Transverse colon (tissue), 4 donors: ENCODE results near the gene FKRP. TPM values are rescaled to one million over a fixed set of nuclear protein-coding genes. Genes with fewer than 3 reads are reported as not detected.

Experiments
- DNase-seq: peaks from one replicate; pipeline ENCODE4 v3.0.0-alpha.2; 2019
- H3K27ac ChIP-seq, 4 donors: fragments of 200-600 bp; sonication (generic); 2 replicates each; pipeline ENCODE4 v1.5.1; 2016 to 2018; ENCODE audit warnings: inconsistent platforms in 4 of 4
- H3K27me3 ChIP-seq: fragments of 200-600 bp; sonication (generic); 2 replicates; pipeline ENCODE4 v1.5.1; 2017; ENCODE audit warnings: inconsistent platforms
- H3K36me3 ChIP-seq, 4 donors: fragments of 200-600 bp; sonication (generic); 2 replicates each; pipeline ENCODE4 v1.5.1; 2017 to 2019; ENCODE audit warnings: inconsistent platforms in 4 of 4
- H3K4me1 ChIP-seq, 4 donors: fragments of 200-600 bp; sonication (generic); 2 replicates each; pipeline ENCODE4 v1.5.1; 2017 to 2020; ENCODE audit warnings: inconsistent platforms in 4 of 4
- H3K4me3 ChIP-seq, 4 donors: fragments of 200-600 bp; sonication (generic); 1 replicate in 1 of 4; 2 replicates in 3 of 4; pipeline versions ENCODE4 v1.5.1 to v1.6.1; 2017 to 2019; ENCODE audit warnings: inconsistent platforms in 4 of 4
- H3K9me3 ChIP-seq, 2 donors: fragments of 200-600 bp; sonication (generic); 2 replicates each; pipeline ENCODE4 v1.5.1; 2017 to 2019; ENCODE audit warnings: inconsistent platforms in 2 of 2
- EP300 ChIP-seq: sonication (generic); formaldehyde crosslinking; IDR thresholded peaks from one replicate; pipeline ENCODE4 v1.6.1; 2017; ENCODE audit warnings: antibody characterized with exemption, low read depth
- POLR2A ChIP-seq: fragments of 450-650 bp; IDR thresholded peaks from one replicate; pipeline ENCODE4 v1.6.1; 2016; ENCODE audit warnings: antibody characterized with exemption, mild to moderate bottlenecking, moderate library complexity
- POLR2AphosphoS5 ChIP-seq, 3 donors: sonication (generic); formaldehyde crosslinking; IDR thresholded peaks; one replicate each; pipeline ENCODE4 v1.6.1; 2016; ENCODE audit warnings: antibody characterized with exemption in 3 of 3
- WGBS, 2 donors: methylation state at CpG; one replicate each; pipeline ENCODE4 v1.1.5; 2018; ENCODE audit warnings: low coverage in 1 of 2; 5-methylcytosine and 5-hydroxymethylcytosine counted together
- in situ Hi-C, 4 donors: fragments of 200-750 bp; cut with MboI; loops; one replicate each; pipeline versions ENCODE4 v1.15.0 to v1.15.1; 2017; ENCODE audit warnings: low sequenced_read_pairs in 3 of 4, low pct_ligation_motif_present in 1 of 4, low pct_unique_long_range_greater_than_20kb in 1 of 4
- intact Hi-C: fragments of 100-400 bp; cut with DNase I; formaldehyde crosslinking; loops from one replicate; pipeline ENCODE4 v1.15.1; 2023; ENCODE audit warnings: low total_unique reads
- total RNA-seq, 4 donors: library from RNA; depleted of rRNA; stranded (reverse); fragments of >200 nt; gene quantifications; one replicate each; pipeline ENCODE4 v1.1.0, GENCODE V29; 2016
- TF ChIP-seq, protein P1 (sequence below), 5 experiments: fragments of 200-600 bp in 3 of 5; fragments of 450-650 bp in 2 of 5; sonication (generic) in 3 of 5; IDR thresholded peaks; 1 replicate in 2 of 5; 2 replicates in 3 of 5; pipeline ENCODE4 v1.5.1; 2016 to 2017; ENCODE audit warnings: antibody characterized with exemption in 5 of 5, inconsistent platforms in 3 of 5, mild to moderate bottlenecking in 2 of 5, moderate library complexity in 1 of 5

FKRP gene
- total RNA-seq, 4 donors from 2014 or later, result 9.7 to 16.1 (median 11.8) TPM

DNA sequence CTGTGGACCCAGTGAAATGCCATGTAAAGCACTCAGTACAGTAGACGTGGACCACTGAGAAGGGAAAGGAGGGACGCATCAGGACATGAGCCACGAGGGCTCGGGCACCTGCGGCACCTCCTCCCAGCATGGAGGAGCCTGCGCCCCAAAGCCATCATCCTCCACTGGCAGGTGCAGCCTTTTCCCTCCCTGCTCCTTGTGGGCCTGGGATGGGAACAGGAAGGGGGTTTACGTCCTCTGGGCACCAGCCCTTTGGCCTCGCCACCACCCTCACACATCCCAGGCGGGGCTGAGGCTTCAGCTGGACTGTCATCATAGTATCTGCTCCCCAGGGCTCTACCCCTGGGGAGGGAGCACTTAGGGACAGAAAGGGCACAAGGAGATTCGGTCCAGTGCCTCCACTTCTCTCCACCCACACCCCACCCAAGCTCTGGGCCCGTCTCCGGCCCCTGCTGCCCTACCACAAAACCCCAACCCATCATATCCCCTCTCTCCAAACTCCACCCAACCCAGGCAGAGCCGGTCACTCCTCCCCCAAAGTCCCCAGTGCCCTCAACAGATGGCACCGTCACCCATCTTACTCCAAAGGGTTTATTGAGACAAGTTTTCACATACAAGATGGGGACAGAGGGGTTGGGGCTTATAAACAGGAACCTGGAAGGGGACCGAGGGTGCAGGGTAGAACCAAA lies 26.8 kb upstream of the FKRP start:
- no peak for DNase-seq
- Histone ChIP-seq H3K4me3 (no peak overlapping the region), H3K36me3 (peaks cover 0 to 24% (median 10%) of the 10 kb centered on the region in 4 donors), H3K4me1 (peaks cover 20 to 34% (median 26%) of the 10 kb centered on the region in 4 donors), H3K27ac (peak overlapping the region; percentile 31 to 96 (median 95)), H3K9me3 (no peaks in the 10 kb centered on the region), H3K27me3 (no peaks in the 10 kb centered on the region)
- WGBS, 2 donors, result 67 to 70% methylated on average over 1 to 15 of the region's 15 CpGs
- intact Hi-C loops, result no loop called here
- in situ Hi-C loops, result no loop called here
- TF ChIP-seq EP300 (no peak), POLR2A (no peak), POLR2AphosphoS5 (IDR thresholded peaks at IDR 0.05) (no peak)
- TF ChIP-seq, protein P1, sequence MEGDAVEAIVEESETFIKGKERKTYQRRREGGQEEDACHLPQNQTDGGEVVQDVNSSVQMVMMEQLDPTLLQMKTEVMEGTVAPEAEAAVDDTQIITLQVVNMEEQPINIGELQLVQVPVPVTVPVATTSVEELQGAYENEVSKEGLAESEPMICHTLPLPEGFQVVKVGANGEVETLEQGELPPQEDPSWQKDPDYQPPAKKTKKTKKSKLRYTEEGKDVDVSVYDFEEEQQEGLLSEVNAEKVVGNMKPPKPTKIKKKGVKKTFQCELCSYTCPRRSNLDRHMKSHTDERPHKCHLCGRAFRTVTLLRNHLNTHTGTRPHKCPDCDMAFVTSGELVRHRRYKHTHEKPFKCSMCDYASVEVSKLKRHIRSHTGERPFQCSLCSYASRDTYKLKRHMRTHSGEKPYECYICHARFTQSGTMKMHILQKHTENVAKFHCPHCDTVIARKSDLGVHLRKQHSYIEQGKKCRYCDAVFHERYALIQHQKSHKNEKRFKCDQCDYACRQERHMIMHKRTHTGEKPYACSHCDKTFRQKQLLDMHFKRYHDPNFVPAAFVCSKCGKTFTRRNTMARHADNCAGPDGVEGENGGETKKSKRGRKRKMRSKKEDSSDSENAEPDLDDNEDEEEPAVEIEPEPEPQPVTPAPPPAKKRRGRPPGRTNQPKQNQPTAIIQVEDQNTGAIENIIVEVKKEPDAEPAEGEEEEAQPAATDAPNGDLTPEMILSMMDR (IDR thresholded peaks at IDR 0.05), result no peak

DNA sequence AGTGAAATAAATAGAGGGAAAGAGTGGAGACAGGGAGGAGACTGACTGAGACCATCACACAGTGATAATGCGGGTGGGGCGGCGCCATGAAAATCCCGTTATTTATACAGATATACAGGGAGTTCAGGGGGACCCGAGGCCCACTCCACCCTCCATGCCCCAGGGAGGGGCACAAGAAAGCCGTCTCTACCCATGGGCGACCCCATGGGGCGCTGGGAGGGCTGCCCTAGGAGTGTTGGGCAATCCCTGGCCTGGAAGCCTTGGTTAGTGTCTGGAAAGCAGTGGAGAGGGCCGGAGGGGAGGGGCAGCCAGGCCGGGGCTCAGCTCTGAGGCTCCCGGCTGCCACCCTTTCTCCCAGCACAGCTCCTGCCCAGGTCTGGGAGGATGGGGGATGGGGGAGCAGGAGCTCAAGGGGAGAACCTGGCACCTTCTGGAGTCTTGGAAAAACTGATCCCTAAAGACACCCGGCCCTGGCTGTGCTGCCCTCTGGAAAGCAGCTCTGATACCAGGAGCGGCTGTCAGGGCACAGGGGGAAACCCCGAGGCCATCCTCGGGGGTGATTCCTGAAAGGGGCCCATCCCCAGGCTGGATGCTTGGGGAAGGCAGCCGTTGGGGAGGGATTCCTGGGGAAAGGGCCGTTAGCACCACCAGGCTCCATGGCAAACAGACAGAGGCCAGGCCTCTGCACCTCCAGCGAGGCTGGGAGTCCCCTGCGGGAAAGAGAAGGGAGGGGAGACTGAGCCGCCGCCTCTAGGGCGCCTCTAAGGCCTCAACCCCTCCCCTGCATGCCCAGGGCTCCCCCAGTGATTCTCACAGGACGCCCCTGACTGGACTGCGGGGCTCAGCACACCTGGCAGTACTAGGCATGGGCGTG lies 26.0 kb upstream of the FKRP start:
- TF ChIP-seq EP300 (no peak), POLR2AphosphoS5 (IDR thresholded peaks at IDR 0.05) (no peak), POLR2A (no peak)
- TF ChIP-seq, protein P1 (IDR thresholded peaks at IDR 0.05), result no peak
- Histone ChIP-seq H3K4me1 (peaks cover 17 to 29% (median 24%) of the 10 kb centered on the region in 4 donors), H3K9me3 (no peaks in the 10 kb centered on the region), H3K27ac (no peak overlapping the region), H3K27me3 (no peaks in the 10 kb centered on the region), H3K36me3 (peaks cover 0 to 28% (median 12%) of the 10 kb centered on the region in 4 donors), H3K4me3 (no peak overlapping the region)
- intact Hi-C loops (no loop called here), in situ Hi-C loops (no loop called here)
- no peak for DNase-seq
- WGBS, 2 donors, result 64 to 92% methylated on average over 4 to 23 of the region's 25 CpGs

DNA sequence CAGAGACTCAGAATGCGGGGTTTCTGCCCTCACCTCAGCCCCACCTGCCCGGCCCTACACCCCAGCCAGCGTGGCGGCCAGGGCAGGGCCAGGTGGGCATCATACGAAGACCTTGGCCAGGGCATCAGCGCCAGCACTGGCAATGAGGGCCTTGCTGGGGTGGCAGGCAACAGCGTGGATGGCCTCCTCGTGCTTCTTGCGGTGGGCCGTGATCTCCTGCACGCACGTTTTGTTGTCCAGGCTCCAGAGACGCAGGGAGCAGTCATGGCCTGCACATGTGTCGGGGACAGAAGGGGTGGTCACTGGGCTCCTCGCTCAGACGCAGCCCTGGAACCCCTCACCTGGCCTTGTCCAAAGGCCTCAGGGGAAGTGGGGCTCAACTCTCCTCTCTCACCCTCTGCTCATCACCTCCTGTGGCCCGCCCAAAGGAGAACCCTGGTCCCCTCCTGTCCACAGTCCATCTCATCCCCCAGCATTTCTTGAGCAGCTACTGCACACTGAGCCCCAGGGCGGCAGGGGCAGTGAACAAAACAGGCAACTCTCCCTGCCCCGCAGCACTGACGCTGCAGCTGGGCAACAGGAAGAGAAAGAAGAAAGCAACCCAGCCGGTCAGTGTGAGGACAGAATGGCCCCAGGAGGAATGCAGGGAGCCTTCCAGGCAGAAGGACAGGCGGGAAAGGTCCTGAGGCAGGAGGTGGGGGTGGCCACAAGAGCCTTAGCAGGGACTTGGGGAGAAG lies 25.2 kb upstream of the FKRP start:
- in situ Hi-C loops, result no loop called here
- Histone ChIP-seq H3K4me3 (no peak overlapping the region), H3K4me1 (peaks cover 9 to 21% (median 16%) of the 10 kb centered on the region in 4 donors), H3K36me3 (peaks cover 0 to 36% (median 16%) of the 10 kb centered on the region in 4 donors), H3K27me3 (no peaks in the 10 kb centered on the region), H3K27ac (no peak overlapping the region), H3K9me3 (no peaks in the 10 kb centered on the region)
- 87% methylated on average over 19 of the region's 22 CpGs; no CpG with 5 or more reads in 1 of the 2 donors for WGBS, 2 donors
- intact Hi-C loops, result no loop called here
- DNase-seq, result no peak
- TF ChIP-seq, protein P1 (IDR thresholded peaks at IDR 0.05), result no peak
- TF ChIP-seq POLR2AphosphoS5 (IDR thresholded peaks at IDR 0.05) (no peak), POLR2A (no peak), EP300 (no peak)
